OCI-LY7 (cell line): Measurements from ENCODE around the gene PRSS1. TPM values are rescaled to one million over a fixed set of nuclear protein-coding genes. Genes with fewer than 3 reads are reported as not detected.

Experiments used
- BruUV-seq: library from RNA; stranded (reverse); fragments of 400-500 nt; replicated peaks from 2 replicates; lab custom pipeline; 2021; lab: Mats Ljungman, UMichigan
- CTCF ChIA-PET: fragments of 300-600 bp; sonication (Branson Sonifier 250); formaldehyde crosslinking; loops from one replicate; lab custom pipeline; 2022; ENCODE audit warnings: antibody characterized with exemption; ENCODE audit not compliant: unreplicated experiment; lab: Charles Lee
- POLR2A ChIA-PET: fragments of 300-600 bp; sonication (Branson Sonifier 250); formaldehyde crosslinking; loops from one replicate; lab custom pipeline; 2022; ENCODE audit warnings: antibody characterized with exemption; lab: Charles Lee
- DNase-seq: peaks from one replicate; pipeline ENCODE4 v3.0.0-alpha.2; 2015; ENCODE audit warnings: low spot score
- H2AFZ ChIP-seq: fragments of 200-600 bp; sonication (generic), shearing (Covaris generic); 2 replicates; pipeline ENCODE4 v1.6.1; 2014; ENCODE audit warnings: mild to moderate bottlenecking, antibody characterized with exemption, low read length, moderate library complexity
- H3K27ac ChIP-seq: fragments of 200-600 bp; sonication (generic); 2 replicates; pipeline ENCODE4 v1.5.1; 2014; ENCODE audit warnings: mixed run types, low read depth, mild to moderate bottlenecking, moderate library complexity, low read length, inconsistent platforms; ENCODE audit not compliant: poor library complexity, severe bottlenecking
- H3K36me3 ChIP-seq: fragments of 200-600 bp; sonication (generic); 2 replicates; pipeline ENCODE4 v1.6.1; 2014; ENCODE audit warnings: mild to moderate bottlenecking, antibody characterized with exemption, low read length, moderate library complexity, mixed read lengths; ENCODE audit not compliant: insufficient read depth
- H3K4me1 ChIP-seq: fragments of 200-600 bp; sonication (generic); 2 replicates; pipeline ENCODE4 v1.5.1; 2014; ENCODE audit warnings: mild to moderate bottlenecking, low read length; ENCODE audit not compliant: insufficient read depth, poor library complexity, severe bottlenecking
- H3K4me2 ChIP-seq: fragments of 200-600 bp; sonication (generic); 2 replicates; pipeline ENCODE4 v1.6.1; 2014; ENCODE audit warnings: mild to moderate bottlenecking, low read length
- H3K4me3 ChIP-seq: fragments of 200-600 bp; sonication (generic); 2 replicates; pipeline ENCODE4 v1.5.1; 2014; ENCODE audit warnings: mild to moderate bottlenecking, low read depth, low read length; ENCODE audit not compliant: poor library complexity, severe bottlenecking
- H3K79me2 ChIP-seq: fragments of 200-600 bp; sonication (generic); 2 replicates; pipeline ENCODE4 v1.6.1; 2016; ENCODE audit warnings: low read depth, mild to moderate bottlenecking, low read length, moderate library complexity, mixed read lengths; ENCODE audit not compliant: insufficient read depth
- H3K9me2 ChIP-seq: fragments of 200-600 bp; sonication (generic); 2 replicates; pipeline ENCODE4 v1.6.1; 2016; ENCODE audit warnings: mild to moderate bottlenecking, low read length, mixed read lengths; ENCODE audit not compliant: insufficient read depth
- H3K9me3 ChIP-seq: fragments of 200-600 bp; sonication (generic); 2 replicates; pipeline ENCODE4 v1.6.1; 2014; ENCODE audit warnings: mild to moderate bottlenecking, mixed run types, low read length, mixed read lengths
- H4K20me1 ChIP-seq: fragments of 200-600 bp; sonication (generic); 2 replicates; pipeline ENCODE4 v1.6.1; 2014; ENCODE audit warnings: mild to moderate bottlenecking, antibody characterized with exemption, low read length, moderate library complexity, mixed read lengths; ENCODE audit not compliant: insufficient read depth
- CTCF ChIP-seq: fragments of 200-600 bp; sonication (generic); conservative IDR thresholded peaks from 2 replicates; pipeline ENCODE4 v1.5.1; 2014; ENCODE audit warnings: mild to moderate bottlenecking, antibody characterized with exemption, low read length, moderate library complexity, mixed read lengths
- EZH2phosphoT487 ChIP-seq: fragments of 200-600 bp; sonication (generic); IDR thresholded peaks from 2 replicates; pipeline ENCODE4 v1.6.1; 2018; ENCODE audit warnings: low read depth, borderline replicate concordance, mild to moderate bottlenecking, mixed run types, antibody characterized with exemption, low read length, moderate library complexity, mixed read lengths
- intact Hi-C: fragments of 100-400 bp; cut with micrococcal nuclease; formaldehyde crosslinking; loops from one replicate; pipeline ENCODE4 v1.10.0; 2022; ENCODE audit not compliant: unreplicated experiment
- total RNA-seq, 2 experiments: library from RNA; depleted of rRNA in 1 of 2; stranded (reverse); fragments of >200 nt in 1 of 2; shearing (Covaris generic) in 1 of 2; gene quantifications; 2 replicates each; pipeline ENCODE4 v1.2.3, GENCODE V29; 2014 to 2022

The PRSS1 gene
- total RNA-seq, 2 experiments from 2014 or later: not detected

- H4K20me1 ChIP-seq: no peaks in the 10 kb centered on the region
- CTCF ChIA-PET: no interaction called here
- no peak for DNase-seq
- no peak overlapping the region for H3K4me3 ChIP-seq
- H3K36me3 ChIP-seq: no peaks in the 10 kb centered on the region
- POLR2A ChIA-PET: no interaction called here
- H2AFZ ChIP-seq: no peak overlapping the region
- no peak overlapping the region for H3K4me2 ChIP-seq
- no peaks in the 10 kb centered on the region for H3K9me2 ChIP-seq
- H3K27ac ChIP-seq: no peak overlapping the region
- H3K79me2 ChIP-seq: no peaks in the 10 kb centered on the region
- TF ChIP-seq CTCF (no peak), EZH2phosphoT487 (no peak)
- BruUV-seq: no TSS peak
- peaks cover 3% of the 10 kb centered on the region for H3K4me1 ChIP-seq
- H3K9me3 ChIP-seq: 0 out of 2 replicates have a peak, but pooled peaks cover 4% of the 10 kb centered on the region
- intact Hi-C loops: no loop called here
Measured at GRCh38 chr7:142720986-142721385, 28.3 kb upstream of the PRSS1 start.

GRCh38 chr7:142722248-142722794 is 27.0 kb upstream of the PRSS1 start:
- H3K36me3 ChIP-seq: no peaks in the 10 kb centered on the region
- H3K9me2 ChIP-seq: no peaks in the 10 kb centered on the region
- H3K4me2 ChIP-seq: no peak overlapping the region
- no peaks in the 10 kb centered on the region for H3K79me2 ChIP-seq
- no peak overlapping the region for H3K27ac ChIP-seq
- H3K4me3 ChIP-seq: no peak overlapping the region
- H3K4me1 ChIP-seq: peaks cover 3% of the 10 kb centered on the region
- no TSS peak for BruUV-seq
- H3K9me3 ChIP-seq: 0 out of 2 replicates have a peak, but pooled peaks cover 4% of the 10 kb centered on the region
- H4K20me1 ChIP-seq: no peaks in the 10 kb centered on the region
- POLR2A ChIA-PET: no interaction called here
- no peak overlapping the region for H2AFZ ChIP-seq
- DNase-seq: no peak
- intact Hi-C loops: no loop called here
- TF ChIP-seq EZH2phosphoT487: no peak
- TF ChIP-seq CTCF: no peak
- CTCF ChIA-PET: no interaction called here

- Histone ChIP-seq H4K20me1 (no peaks in the 10 kb centered on the region), H3K9me2 (no peaks in the 10 kb centered on the region), H2AFZ (peak overlapping the region; percentile 63), H3K27ac (no peak overlapping the region), H3K4me1 (peaks cover 11% of the 10 kb centered on the region), H3K36me3 (no peaks in the 10 kb centered on the region), H3K9me3 (no peaks in the 10 kb centered on the region), H3K4me3 (no peak overlapping the region), H3K79me2 (no peaks in the 10 kb centered on the region), H3K4me2 (peak overlapping the region; percentile 52)
- peak; percentile 33 for DNase-seq
- ChIA-PET POLR2A (interaction anchor here (0.6 to 3.5 kb wide), 10 partner anchors 15 to 77 kb away, joined by 3 to 27 read pairs (median 4); partner anchors contain the start of gene PRSS2), CTCF (interaction anchor here (1.0 to 1.2 kb wide), 2 partner anchors 15 to 66 kb away, joined by 3 read pairs; no protein-coding TSS in a partner anchor)
- BruUV-seq: no TSS peak
- intact Hi-C loops: loop anchor here (1.0 to 2.0 kb wide), 2 partner anchors 38 to 76 kb away; no protein-coding TSS in a partner anchor
- TF ChIP-seq CTCF (no peak), EZH2phosphoT487 (no peak)
Measured at GRCh38 chr7:142733271-142733670, 16.0 kb upstream of the PRSS1 start.
